Mesenchymal stem cell (in vitro differentiated cells and primary cell): ENCODE data around the gene RPS10.

ENCODE experiments used
- DNase-seq: peaks from one replicate; pipeline ENCODE4 v3.0.0-alpha.2; 2013
- H2AFZ ChIP-seq: one replicate; pipeline ENCODE4 v1.6.1; 2013; ENCODE audit warnings: low read depth, mild to moderate bottlenecking, control low read depth, inconsistent platforms, low read length, moderate library complexity
- H2AK5ac ChIP-seq: 2 replicates; pipeline ENCODE4 v1.6.1; 2013; ENCODE audit warnings: low read length, moderate library complexity, mild to moderate bottlenecking, inconsistent platforms; ENCODE audit not compliant: severe bottlenecking
- H2BK120ac ChIP-seq: one replicate; pipeline ENCODE4 v1.6.1; 2013; ENCODE audit warnings: low read depth, mild to moderate bottlenecking, inconsistent platforms, low read length, moderate library complexity
- H2BK12ac ChIP-seq, 2 experiments: one replicate each; pipeline ENCODE4 v1.6.1; 2013; ENCODE audit warnings: inconsistent platforms in 2 of 2, low read length in 2 of 2, mild to moderate bottlenecking in 2 of 2, moderate library complexity in 2 of 2, control low read depth in 1 of 2
- H2BK15ac ChIP-seq: one replicate; pipeline ENCODE4 v1.6.1; 2013; ENCODE audit warnings: mild to moderate bottlenecking, low read depth, inconsistent platforms; ENCODE audit not compliant: poor library complexity, severe bottlenecking
- H2BK5ac ChIP-seq: 2 replicates; pipeline ENCODE4 v1.6.1; 2013; ENCODE audit warnings: low read depth, mild to moderate bottlenecking, low read length, control low read depth, inconsistent platforms; ENCODE audit not compliant: poor library complexity, severe bottlenecking
- H3K14ac ChIP-seq, 2 experiments: one replicate each; pipeline ENCODE4 v1.6.1; 2013; ENCODE audit warnings: inconsistent platforms in 2 of 2, low read length in 2 of 2, control low read depth in 1 of 2, mild to moderate bottlenecking in 1 of 2, moderate library complexity in 1 of 2
- H3K18ac ChIP-seq, 2 experiments: one replicate each; pipeline ENCODE4 v1.6.1; 2013; ENCODE audit warnings: inconsistent platforms in 2 of 2, low read length in 2 of 2, control low read depth in 1 of 2, low read depth in 1 of 2, mild to moderate bottlenecking in 1 of 2
- H3K23ac ChIP-seq, 2 experiments: one replicate each; pipeline ENCODE4 v1.6.1; 2013; ENCODE audit warnings: inconsistent platforms in 2 of 2, low read length in 2 of 2, mild to moderate bottlenecking in 2 of 2, moderate library complexity in 2 of 2, control low read depth in 1 of 2
- H3K27ac ChIP-seq: 2 replicates; pipeline ENCODE4 v1.5.1; 2013; ENCODE audit warnings: mild to moderate bottlenecking, moderate library complexity, low read length, control low read depth, inconsistent platforms; ENCODE audit not compliant: poor library complexity, severe bottlenecking
- H3K27me3 ChIP-seq, 2 experiments: 2 replicates each; pipeline versions ENCODE4 v1.6.1 to v1.7.0; 2013; ENCODE audit warnings: low read length in 2 of 2, mild to moderate bottlenecking in 2 of 2, moderate library complexity in 2 of 2, control low read depth in 1 of 2, inconsistent platforms in 1 of 2; ENCODE audit not compliant: control insufficient read depth in 1 of 2, insufficient read depth in 1 of 2
- H3K36me3 ChIP-seq, 2 experiments: 2 replicates each; pipeline versions ENCODE4 v1.6.1 to v1.7.0; 2013; ENCODE audit warnings: low read length in 2 of 2, control low read depth in 1 of 2, inconsistent platforms in 1 of 2, low read depth in 1 of 2, mild to moderate bottlenecking in 1 of 2; ENCODE audit not compliant: insufficient read depth in 2 of 2, control insufficient read depth in 1 of 2
- H3K4ac ChIP-seq, 2 experiments: one replicate each; pipeline ENCODE4 v1.6.1; 2013; ENCODE audit warnings: inconsistent platforms in 2 of 2, low read length in 2 of 2, mild to moderate bottlenecking in 2 of 2, moderate library complexity in 2 of 2, control low read depth in 1 of 2, low read depth in 1 of 2
- H3K4me1 ChIP-seq: 2 replicates; pipeline ENCODE4 v1.6.1; 2013; ENCODE audit warnings: low read depth, low read length, control low read depth; ENCODE audit not compliant: control insufficient read depth, insufficient read depth
- H3K4me2 ChIP-seq: 2 replicates; pipeline ENCODE4 v1.6.1; 2013; ENCODE audit warnings: low read length, mild to moderate bottlenecking, inconsistent platforms; ENCODE audit not compliant: poor library complexity, severe bottlenecking
- H3K4me3 ChIP-seq, 2 experiments: 2 replicates each; pipeline versions ENCODE4 v1.5.1 to v1.7.0; 2013; ENCODE audit warnings: low read length in 2 of 2, mild to moderate bottlenecking in 2 of 2, control low read depth in 1 of 2, low read depth in 1 of 2; ENCODE audit not compliant: insufficient read depth in 1 of 2
- H3K79me1 ChIP-seq: replicated peaks from 2 replicates; pipeline ENCODE4 v1.6.1; 2013; ENCODE audit warnings: mild to moderate bottlenecking, control low read depth, low read length, inconsistent platforms; ENCODE audit not compliant: poor library complexity, severe bottlenecking
- H3K9ac ChIP-seq: 2 replicates; pipeline ENCODE4 v1.7.0; 2013; ENCODE audit warnings: mild to moderate bottlenecking, low read length, moderate library complexity
- H3K9me3 ChIP-seq: 2 replicates; pipeline ENCODE4 v1.7.0; 2013; ENCODE audit warnings: mild to moderate bottlenecking, low read length; ENCODE audit not compliant: control insufficient read depth
- H4K8ac ChIP-seq: one replicate; pipeline ENCODE4 v1.6.1; 2013; ENCODE audit warnings: inconsistent platforms, mild to moderate bottlenecking, low read length, moderate library complexity
- H4K91ac ChIP-seq: one replicate; pipeline ENCODE4 v1.6.1; 2013; ENCODE audit warnings: mild to moderate bottlenecking, low read length, inconsistent platforms
- WGBS: methylation state at CpG from one replicate; pipeline ENCODE4 v1.1.7; 2013; ENCODE audit warnings: mixed read lengths; 5-methylcytosine and 5-hydroxymethylcytosine counted together

The RPS10 gene

GRCh38 chr6:34393191-34393965 lies 32.5 kb downstream of the RPS10 start:
- H3K4me1 ChIP-seq = no peaks in the 10 kb centered on the region
- no peak overlapping the region for H2AK5ac ChIP-seq
- WGBS = 99% methylated on average over 7 of the region's 16 CpGs
- no peak overlapping the region for H2BK5ac ChIP-seq
- no peak overlapping the region for H3K18ac ChIP-seq
- peak overlapping the region in 1 of 2 experiments; percentile 91 for H3K4me3 ChIP-seq
- H3K27ac ChIP-seq = peak overlapping the region; percentile 49
- H3K4me2 ChIP-seq = peak overlapping the region; percentile 78
- no peak overlapping the region for H4K8ac ChIP-seq
- DNase-seq = no peak
- no peaks in the 10 kb centered on the region for H3K27me3 ChIP-seq
- H3K23ac ChIP-seq = no peak overlapping the region
- no peak overlapping the region for H3K4ac ChIP-seq
- H3K36me3 ChIP-seq = no peaks in the 10 kb centered on the region
- H3K9me3 ChIP-seq = peaks cover 3% of the 10 kb centered on the region
- no peak overlapping the region for H4K91ac ChIP-seq
- peak overlapping the region; percentile 78 for H3K9ac ChIP-seq
- H2BK12ac ChIP-seq = no peak overlapping the region
- no peak overlapping the region for H2BK15ac ChIP-seq
- H2AFZ ChIP-seq = peak overlapping the region; percentile 32
- no peak overlapping the region for H3K14ac ChIP-seq
- H2BK120ac ChIP-seq = no peak overlapping the region
- H3K79me1 ChIP-seq = no peaks in the 10 kb centered on the region

GRCh38 chr6:34392497-34393190 lies 33.2 kb downstream of the RPS10 start, which contains the start of gene NUDT3:
Gene NUDT3 (minus strand): TSS chr6:34392669. CDS start chr6:34392362, 307 bp downstream.
- Histone ChIP-seq H4K8ac (peak within 1 kb of the TSS; percentile 93), H3K9ac (peak within 1 kb of the TSS; percentile 90), H3K9me3 (peaks cover 3% of the 10 kb centered on the region), H2AFZ (peak within 1 kb of the TSS; percentile 95), H3K79me1 (no peaks in the 10 kb centered on the region), H2BK5ac (peak within 1 kb of the TSS; percentile 97), H3K4ac (peak within 1 kb of the TSS; percentile 96 to 100), H4K91ac (peak within 1 kb of the TSS; percentile 87), H2BK120ac (peak within 1 kb of the TSS; percentile 96), H3K18ac (peak within 1 kb of the TSS; percentile 97), H3K4me3 (peak within 1 kb of the TSS; percentile 91 to 94), H3K27ac (peak within 1 kb of the TSS; percentile 69), H2AK5ac (no peak within 1 kb of the TSS), H3K4me1 (no peaks in the 10 kb centered on the region), H3K14ac (peak within 1 kb of the TSS in 1 of 2 experiments; percentile 97), H2BK12ac (peak within 1 kb of the TSS in 1 of 2 experiments; percentile 89), H3K36me3 (no peaks in the 10 kb centered on the region), H3K27me3 (no peaks in the 10 kb centered on the region), H3K23ac (peak within 1 kb of the TSS in 1 of 2 experiments; percentile 99), H3K4me2 (peak within 1 kb of the TSS; percentile 78), H2BK15ac (peak within 1 kb of the TSS; percentile 100)
- under 1% methylated on average over 74 of the region's 87 CpGs for WGBS
- DNase-seq = peak; percentile 95

- H3K4me3 ChIP-seq = peak overlapping the region; percentile 91 to 94
- peak overlapping the region; percentile 69 for H3K27ac ChIP-seq
- peak overlapping the region; percentile 96 for H2BK120ac ChIP-seq
- H2BK15ac ChIP-seq = peak overlapping the region; percentile 100
- peak overlapping the region; percentile 93 for H4K8ac ChIP-seq
- H3K23ac ChIP-seq = peak overlapping the region in 1 of 2 experiments; percentile 99
- H4K91ac ChIP-seq = peak overlapping the region; percentile 87
- DNase-seq = peak; percentile 68
- H3K27me3 ChIP-seq = no peaks in the 10 kb centered on the region
- no peaks in the 10 kb centered on the region for H3K79me1 ChIP-seq
- peak overlapping the region; percentile 96 to 100 for H3K4ac ChIP-seq
- H2BK12ac ChIP-seq = peak overlapping the region in 1 of 2 experiments; percentile 89
- peak overlapping the region; percentile 90 for H3K9ac ChIP-seq
- H3K36me3 ChIP-seq = no peaks in the 10 kb centered on the region
- H3K4me2 ChIP-seq = peak overlapping the region; percentile 56
- H3K9me3 ChIP-seq = peaks cover 3% of the 10 kb centered on the region
- H2AFZ ChIP-seq = peak overlapping the region; percentile 95
- peak overlapping the region; percentile 97 for H2BK5ac ChIP-seq
- 0% methylated on average over 68 of the region's 78 CpGs for WGBS
- H3K4me1 ChIP-seq = no peaks in the 10 kb centered on the region
- peak overlapping the region; percentile 97 for H3K18ac ChIP-seq
- H3K14ac ChIP-seq = peak overlapping the region in 1 of 2 experiments; percentile 97
- no peak overlapping the region for H2AK5ac ChIP-seq
These were observed 33.9 kb downstream of the RPS10 start for GRCh38 chr6:34391786-34392496.
